SU-DHL-6 (cell line): Measurements from ENCODE around the gene RILP.

Source experiments
- H2AFZ ChIP-seq: fragments of 200-600 bp; sonication (generic); 2 replicates; pipeline ENCODE4 v1.6.1; 2014; ENCODE audit warnings: low read depth, mild to moderate bottlenecking, moderate library complexity, mixed read lengths, antibody characterized with exemption, low read length; ENCODE audit not compliant: severe bottlenecking
- H3F3A ChIP-seq: fragments of 200-600 bp; shearing (Covaris generic); 2 replicates; pipeline ENCODE4 v1.6.0; 2016; ENCODE audit warnings: antibody characterized with exemption, mild to moderate bottlenecking; ENCODE audit not compliant: insufficient read depth
- H3K27ac ChIP-seq: fragments of 200-600 bp; sonication (generic); 2 replicates; pipeline ENCODE4 v1.5.1; 2016; ENCODE audit warnings: low read depth, mild to moderate bottlenecking, low read length, moderate library complexity, mixed read lengths
- H3K27me3 ChIP-seq: fragments of 200-600 bp; sonication (generic), shearing (Covaris generic); 2 replicates; pipeline ENCODE4 v1.6.0; 2014; ENCODE audit warnings: mild to moderate bottlenecking, low read length
- H3K36me3 ChIP-seq: fragments of 200-600 bp; sonication (generic); 2 replicates; pipeline ENCODE4 v1.6.1; 2014; ENCODE audit warnings: mild to moderate bottlenecking, low read length, mixed read lengths
- H3K4me2 ChIP-seq: fragments of 300-600, 200-600 bp; shearing (Covaris generic), sonication (generic); 2 replicates; pipeline ENCODE4 v1.6.0; 2014; ENCODE audit warnings: low read length, low read depth, mild to moderate bottlenecking; ENCODE audit not compliant: poor library complexity, severe bottlenecking
- H3K4me3 ChIP-seq: fragments of 200-600 bp; sonication (generic); 2 replicates; pipeline ENCODE4 v1.5.1; 2014; ENCODE audit warnings: antibody characterized with exemption, low read length, mild to moderate bottlenecking, mixed read lengths; ENCODE audit not compliant: insufficient read depth, poor library complexity, severe bottlenecking
- H3K79me2 ChIP-seq: fragments of 200-600 bp; sonication (generic); 2 replicates; pipeline ENCODE4 v1.6.1; 2014; ENCODE audit warnings: mild to moderate bottlenecking, low read length, moderate library complexity; ENCODE audit not compliant: insufficient read depth
- H3K9ac ChIP-seq: fragments of 200-600 bp; sonication (generic); 2 replicates; pipeline ENCODE4 v1.7.0; 2014; ENCODE audit warnings: mild to moderate bottlenecking, low read length
- H3K9me2 ChIP-seq: fragments of 200-600 bp; sonication (generic); replicated peaks from 2 replicates; pipeline ENCODE4 v1.6.1; 2014; ENCODE audit warnings: low read length; ENCODE audit not compliant: insufficient read depth
- H3K9me3 ChIP-seq: fragments of 200-600 bp; sonication (generic); 2 replicates; pipeline ENCODE4 v1.6.1; 2014; ENCODE audit warnings: low read length, mixed read lengths; ENCODE audit not compliant: insufficient read depth
- H4K20me1 ChIP-seq: fragments of 200-600 bp; sonication (generic); 2 replicates; pipeline ENCODE4 v1.6.1; 2014; ENCODE audit warnings: low read depth, mild to moderate bottlenecking, antibody characterized with exemption, low read length, moderate library complexity, mixed read lengths
- EZH2phosphoT487 ChIP-seq: fragments of 200-600 bp; sonication (generic), shearing (Covaris generic); conservative IDR thresholded peaks from 2 replicates; pipeline ENCODE4 v1.6.1; 2018; ENCODE audit warnings: mild to moderate bottlenecking, antibody characterized with exemption, low read length, moderate library complexity, mixed read lengths
- TF ChIP-seq, protein P1 (sequence below): fragments of 200-600 bp; sonication (generic); IDR thresholded peaks from one replicate; pipeline ENCODE4 v1.5.1; 2017; ENCODE audit warnings: antibody characterized with exemption, mild to moderate bottlenecking, low read length, moderate library complexity; ENCODE audit not compliant: insufficient read depth, poor library complexity, severe bottlenecking

The RILP gene

DNA sequence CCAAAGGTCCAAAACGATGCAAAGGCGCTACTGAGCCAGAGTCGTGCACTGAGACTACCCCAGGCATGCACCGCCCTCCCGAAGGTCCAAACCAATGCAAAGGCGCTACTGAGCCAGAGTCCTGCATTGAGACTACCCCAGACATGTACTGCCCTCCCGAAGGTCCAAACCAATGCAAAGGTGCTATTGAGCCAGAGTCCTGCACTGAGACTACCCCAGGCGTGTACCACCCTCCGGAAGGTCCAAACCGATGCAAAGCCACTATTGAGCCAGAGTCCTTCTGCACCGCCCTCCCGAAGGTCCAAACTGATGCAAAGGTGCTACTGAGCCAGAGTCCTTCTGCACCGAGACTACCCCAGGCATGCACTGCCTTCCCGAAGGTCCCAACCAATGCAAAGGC lies 48.1 kb downstream of the RILP start:
- Histone ChIP-seq H3F3A (no peaks in the 10 kb centered on the region), H3K9ac (no peak overlapping the region), H3K9me3 (no peaks in the 10 kb centered on the region), H3K9me2 (no peaks in the 10 kb centered on the region), H3K4me3 (no peak overlapping the region), H2AFZ (no peak overlapping the region), H3K4me2 (no peak overlapping the region), H3K36me3 (no peaks in the 10 kb centered on the region), H3K27ac (no peak overlapping the region), H3K27me3 (no peaks in the 10 kb centered on the region), H4K20me1 (no peaks in the 10 kb centered on the region), H3K79me2 (no peaks in the 10 kb centered on the region)
- TF ChIP-seq EZH2phosphoT487: no peak
- TF ChIP-seq, protein P1, sequence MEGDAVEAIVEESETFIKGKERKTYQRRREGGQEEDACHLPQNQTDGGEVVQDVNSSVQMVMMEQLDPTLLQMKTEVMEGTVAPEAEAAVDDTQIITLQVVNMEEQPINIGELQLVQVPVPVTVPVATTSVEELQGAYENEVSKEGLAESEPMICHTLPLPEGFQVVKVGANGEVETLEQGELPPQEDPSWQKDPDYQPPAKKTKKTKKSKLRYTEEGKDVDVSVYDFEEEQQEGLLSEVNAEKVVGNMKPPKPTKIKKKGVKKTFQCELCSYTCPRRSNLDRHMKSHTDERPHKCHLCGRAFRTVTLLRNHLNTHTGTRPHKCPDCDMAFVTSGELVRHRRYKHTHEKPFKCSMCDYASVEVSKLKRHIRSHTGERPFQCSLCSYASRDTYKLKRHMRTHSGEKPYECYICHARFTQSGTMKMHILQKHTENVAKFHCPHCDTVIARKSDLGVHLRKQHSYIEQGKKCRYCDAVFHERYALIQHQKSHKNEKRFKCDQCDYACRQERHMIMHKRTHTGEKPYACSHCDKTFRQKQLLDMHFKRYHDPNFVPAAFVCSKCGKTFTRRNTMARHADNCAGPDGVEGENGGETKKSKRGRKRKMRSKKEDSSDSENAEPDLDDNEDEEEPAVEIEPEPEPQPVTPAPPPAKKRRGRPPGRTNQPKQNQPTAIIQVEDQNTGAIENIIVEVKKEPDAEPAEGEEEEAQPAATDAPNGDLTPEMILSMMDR: no peak

DNA sequence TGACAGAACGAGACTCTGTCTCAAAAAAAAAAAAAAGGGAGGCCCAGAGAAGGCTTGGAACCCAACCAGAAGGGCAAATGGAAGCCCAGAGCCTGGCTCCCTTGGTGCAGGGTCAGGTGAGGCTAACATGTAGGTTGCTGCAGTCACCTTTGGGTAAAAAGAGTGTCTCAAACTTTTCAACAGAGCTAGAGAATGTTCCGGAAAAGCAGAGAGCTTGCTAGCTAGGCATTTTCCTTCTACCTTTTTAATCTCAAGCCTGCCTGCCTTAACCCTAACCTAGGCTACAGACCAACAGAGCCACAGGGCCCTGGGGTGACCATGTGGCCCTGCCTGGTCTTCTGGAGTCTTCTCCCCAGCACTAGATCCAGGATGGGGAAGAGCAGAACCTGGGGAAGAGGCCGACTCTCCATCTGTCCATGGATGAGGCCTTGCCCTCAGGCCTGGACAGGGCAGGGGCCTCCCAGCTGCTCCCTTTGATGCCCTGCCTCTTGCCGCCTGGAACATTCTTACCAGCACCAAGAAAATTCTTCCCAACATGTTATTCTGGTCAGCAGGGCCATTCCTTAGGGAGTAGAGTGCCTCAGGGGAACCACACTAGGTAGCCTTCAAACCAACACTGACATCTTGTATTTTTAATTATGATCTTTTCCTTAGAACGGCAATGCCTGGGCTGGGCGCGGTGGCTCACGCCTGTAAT lies 51.1 kb downstream of the RILP start:
- Histone ChIP-seq H3K9me3 (no peaks in the 10 kb centered on the region), H3K36me3 (no peaks in the 10 kb centered on the region), H3K4me3 (no peak overlapping the region), H2AFZ (no peak overlapping the region), H4K20me1 (no peaks in the 10 kb centered on the region), H3K27me3 (no peaks in the 10 kb centered on the region), H3K9ac (no peak overlapping the region), H3K9me2 (no peaks in the 10 kb centered on the region), H3K27ac (no peak overlapping the region), H3F3A (peaks cover 3% of the 10 kb centered on the region), H3K4me2 (no peak overlapping the region), H3K79me2 (0 out of 2 replicates have a peak, but pooled peaks cover 6% of the 10 kb centered on the region)
- no peak for TF ChIP-seq EZH2phosphoT487
- TF ChIP-seq, protein P1: no peak

DNA sequence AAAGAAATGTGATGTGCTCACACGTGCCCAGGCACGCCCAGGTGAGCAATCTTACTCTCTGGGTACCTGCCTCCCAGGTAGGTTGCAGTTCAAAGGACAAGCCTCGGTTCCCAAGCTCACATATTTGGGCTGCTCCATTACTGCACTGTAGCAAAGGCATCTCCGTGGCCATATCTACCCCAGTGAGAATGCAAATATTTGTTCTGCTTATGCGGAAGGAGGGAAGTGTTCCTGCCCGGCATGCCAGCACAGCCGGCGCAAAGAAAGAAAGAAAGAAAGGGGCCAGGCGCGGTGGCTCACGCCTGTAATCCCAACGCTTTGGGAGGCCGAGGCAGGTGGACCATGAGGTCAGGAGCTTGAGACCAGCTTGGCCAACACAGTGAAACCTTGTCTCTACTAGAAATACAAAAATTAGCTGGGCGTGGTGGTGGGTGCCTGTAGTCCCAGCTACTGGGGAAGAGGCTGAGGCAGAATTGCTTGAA lies 51.8 kb downstream of the RILP start:
- 0 out of 2 replicates have a peak, but pooled peaks cover 6% of the 10 kb centered on the region for H3K79me2 ChIP-seq
- no peaks in the 10 kb centered on the region for H4K20me1 ChIP-seq
- no peak overlapping the region for H3K4me3 ChIP-seq
- no peaks in the 10 kb centered on the region for H3K9me3 ChIP-seq
- H3K27ac ChIP-seq: no peak overlapping the region
- H3K4me2 ChIP-seq: no peak overlapping the region
- H3F3A ChIP-seq: peaks cover 9% of the 10 kb centered on the region
- no peaks in the 10 kb centered on the region for H3K36me3 ChIP-seq
- H3K9ac ChIP-seq: no peak overlapping the region
- no peak overlapping the region for H2AFZ ChIP-seq
- H3K9me2 ChIP-seq: no peaks in the 10 kb centered on the region
- no peaks in the 10 kb centered on the region for H3K27me3 ChIP-seq
- TF ChIP-seq EZH2phosphoT487: no peak
- TF ChIP-seq, protein P1: no peak
